Measurements from ENCODE around the gene ZMYND8. TPM values are rescaled to one million over a fixed set of nuclear protein-coding genes. Genes with fewer than 3 reads are reported as not detected.

ZMYND8 gene
- total RNA-seq, 2 experiments from 2014 or later: 30.3 to 33.0 TPM

- Mint-ChIP-seq H3K36me3 (ENCODE audit: low read depth) (peaks cover 2% of the 10 kb centered on the region), H3K4me3 (peak overlapping the region; percentile 27), H3K27me3 (ENCODE audit: low read depth) (no peaks in the 10 kb centered on the region), H3K9me3 (no peaks in the 10 kb centered on the region), H3K4me1 (ENCODE audit: low read depth) (peaks cover 83% of the 10 kb centered on the region), H3K27ac (peak overlapping the region; percentile 88)
- intact Hi-C loops (cut with micrococcal nuclease): no loop called here
- CTCF ChIA-PET: interaction anchor here (1.6 kb wide), 1 partner anchor 45 kb away, joined by 15 read pairs; no protein-coding TSS in a partner anchor
- peak; percentile 18 for DNase-seq
These were observed 37.6 kb downstream of the ZMYND8 start for GRCh38 chr20:47318586-47319516.

DNA sequence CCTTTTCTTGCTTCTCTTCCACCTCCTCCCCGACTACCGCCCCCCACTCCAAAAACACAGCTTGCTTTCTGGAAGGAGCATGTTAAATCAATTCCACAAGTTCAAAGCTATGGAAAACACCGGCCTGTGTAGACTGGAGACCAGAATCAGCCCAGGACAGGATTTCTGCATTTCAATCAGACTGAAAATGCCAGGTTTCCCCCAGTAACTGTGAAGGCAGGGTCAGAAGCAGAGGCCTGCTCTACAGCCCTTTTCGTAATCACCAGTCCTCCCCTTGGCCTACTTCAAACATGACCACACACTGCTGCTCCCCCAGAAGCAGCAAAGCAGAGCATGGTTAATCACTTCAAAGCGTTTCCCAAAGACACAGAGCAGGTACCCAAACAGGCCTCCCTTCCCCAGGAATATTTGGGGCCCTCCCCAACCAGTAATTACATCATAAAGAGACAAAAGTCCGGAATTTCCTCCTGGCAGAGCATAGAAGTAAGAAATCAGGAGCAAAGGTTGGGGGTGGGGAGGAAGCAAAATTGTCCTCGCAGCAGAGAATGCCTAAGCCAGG lies 38.4 kb downstream of the ZMYND8 start:
- Mint-ChIP-seq H3K27me3 (ENCODE audit: low read depth) (no peaks in the 10 kb centered on the region), H3K4me3 (peak overlapping the region; percentile 25), H3K9me3 (no peaks in the 10 kb centered on the region), H3K36me3 (ENCODE audit: low read depth) (peaks cover 2% of the 10 kb centered on the region), H3K27ac (peak overlapping the region; percentile 88), H3K4me1 (ENCODE audit: low read depth) (peaks cover 77% of the 10 kb centered on the region)
- intact Hi-C loops (cut with micrococcal nuclease): no loop called here
- CTCF ChIA-PET: interaction anchor here (1.6 to 3.8 kb wide), 2 partner anchors 45 to 66 kb away, joined by 14 to 15 read pairs; no protein-coding TSS in a partner anchor
- no peak for DNase-seq

- H3K27me3 Mint-ChIP-seq (ENCODE audit: low read depth): no peaks in the 10 kb centered on the region
- H3K9me3 Mint-ChIP-seq: no peaks in the 10 kb centered on the region
- peak overlapping the region; percentile 88 for H3K27ac Mint-ChIP-seq
- H3K4me1 Mint-ChIP-seq (ENCODE audit: low read depth): peaks cover 74% of the 10 kb centered on the region
- peak overlapping the region; percentile 22 for H3K4me3 Mint-ChIP-seq
- H3K36me3 Mint-ChIP-seq (ENCODE audit: low read depth): peaks cover 5% of the 10 kb centered on the region
- CTCF ChIA-PET: interaction anchor here (1.6 to 3.8 kb wide), 2 partner anchors 44 to 67 kb away, joined by 14 to 15 read pairs; no protein-coding TSS in a partner anchor
- intact Hi-C loops (cut with micrococcal nuclease): loop anchor here (1.0 to 2.0 kb wide), 2 partner anchors 39 to 43 kb away; partner anchors contain the start of gene ZMYND8
- DNase-seq: peak; percentile 79
These were observed 39.2 kb downstream of the ZMYND8 start for GRCh38 chr20:47317127-47317895.

GRCh38 chr20:47316776-47317126 lies 39.7 kb downstream of the ZMYND8 start:
- intact Hi-C loops (cut with micrococcal nuclease): loop anchor here (1.0 to 2.0 kb wide), 2 partner anchors 40 to 42 kb away; partner anchors contain the start of gene ZMYND8
- Mint-ChIP-seq H3K4me1 (ENCODE audit: low read depth) (peaks cover 73% of the 10 kb centered on the region), H3K4me3 (no peak overlapping the region), H3K36me3 (ENCODE audit: low read depth) (peaks cover 6% of the 10 kb centered on the region), H3K27me3 (ENCODE audit: low read depth) (no peaks in the 10 kb centered on the region), H3K9me3 (no peaks in the 10 kb centered on the region), H3K27ac (peak overlapping the region; percentile 88)
- CTCF ChIA-PET: interaction anchor here (0.7 to 3.8 kb wide), 7 partner anchors 38 to 1628 kb away, joined by 3 to 15 read pairs (median 6); no protein-coding TSS in a partner anchor
- DNase-seq: no peak

DNA sequence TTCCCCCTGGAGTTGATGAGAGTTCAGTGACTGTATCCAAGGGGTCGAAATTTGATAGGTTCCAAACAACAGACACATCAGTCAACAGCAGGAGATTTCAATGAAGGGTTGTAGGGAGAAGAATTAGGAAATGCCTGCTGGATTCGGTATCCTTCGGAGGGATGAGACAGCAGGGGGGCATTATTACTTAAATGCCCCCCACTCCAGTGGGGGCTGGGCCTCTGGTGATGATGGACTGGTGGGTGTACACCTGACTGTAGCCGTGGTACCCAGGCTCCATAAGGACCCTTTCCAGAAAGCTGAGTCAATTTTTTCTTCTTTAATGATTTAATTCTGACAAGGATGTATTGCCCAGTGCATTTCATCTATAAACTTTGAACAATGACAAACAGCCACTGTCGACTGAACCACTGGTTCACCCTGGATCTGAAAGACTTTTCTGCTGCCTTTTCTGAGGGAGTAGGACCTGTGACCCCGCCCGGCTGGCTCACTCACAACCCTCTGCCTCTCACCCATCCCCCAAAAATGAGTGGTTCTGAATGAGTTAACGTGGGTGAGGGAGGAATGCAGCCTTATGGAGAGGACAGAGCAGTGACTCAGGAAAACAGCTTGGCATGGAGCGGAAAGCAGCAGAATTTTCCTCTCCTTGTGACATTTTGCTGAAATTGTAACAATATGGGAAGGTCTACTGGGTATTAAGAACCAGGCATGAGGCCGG lies 41.0 kb downstream of the ZMYND8 start:
- intact Hi-C loops (cut with micrococcal nuclease): loop anchor here (2.0 kb wide), 1 partner anchor 41 kb away; the partner anchor contains the start of gene ZMYND8
- Mint-ChIP-seq H3K4me3 (no peak overlapping the region), H3K27ac (peak overlapping the region; percentile 20), H3K9me3 (no peaks in the 10 kb centered on the region), H3K4me1 (ENCODE audit: low read depth) (peaks cover 65% of the 10 kb centered on the region), H3K27me3 (ENCODE audit: low read depth) (no peaks in the 10 kb centered on the region), H3K36me3 (ENCODE audit: low read depth) (peaks cover 7% of the 10 kb centered on the region)
- CTCF ChIA-PET: interaction anchor here (1.0 to 3.8 kb wide), 5 partner anchors 39 to 69 kb away, joined by 3 to 14 read pairs (median 6); no protein-coding TSS in a partner anchor
- no peak for DNase-seq

DNA sequence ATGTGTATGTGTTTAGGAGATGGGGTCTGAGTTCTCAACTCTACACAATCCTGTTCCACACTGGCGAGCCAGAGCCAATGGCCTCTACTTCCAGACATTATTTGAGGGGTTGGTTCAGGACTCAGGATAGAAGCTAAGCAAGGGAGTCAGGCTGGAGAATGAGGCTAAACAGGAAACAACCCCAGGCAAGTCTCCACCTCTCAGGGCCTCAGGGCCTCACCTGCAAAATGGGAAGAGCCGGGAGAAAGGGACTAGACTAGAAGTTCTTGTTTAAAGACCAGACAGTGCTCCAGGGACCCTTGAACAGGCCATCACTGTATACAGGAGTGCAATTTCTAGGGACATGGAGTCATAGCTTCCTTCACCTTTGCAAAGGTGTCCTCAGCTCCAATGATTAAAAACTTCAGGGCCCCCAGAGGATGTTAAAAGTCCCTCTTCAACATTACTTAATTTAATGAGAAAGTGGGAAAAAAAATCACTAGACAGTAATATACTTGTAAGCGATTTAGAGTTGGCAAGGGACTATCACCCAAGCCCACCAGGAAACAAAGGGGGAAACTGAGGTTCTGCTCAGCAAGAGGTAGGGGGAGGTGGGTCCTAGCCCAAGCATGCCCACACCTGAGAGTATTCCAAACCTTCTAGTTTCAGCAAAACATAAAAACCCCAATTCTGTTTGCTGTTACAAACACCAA lies 41.7 kb downstream of the ZMYND8 start:
- DNase-seq: no peak
- no peaks in the 10 kb centered on the region for H3K9me3 Mint-ChIP-seq
- peaks cover 7% of the 10 kb centered on the region for H3K36me3 Mint-ChIP-seq (ENCODE audit: low read depth)
- no peak overlapping the region for H3K4me3 Mint-ChIP-seq
- no peaks in the 10 kb centered on the region for H3K27me3 Mint-ChIP-seq (ENCODE audit: low read depth)
- CTCF ChIA-PET: interaction anchor here (3.8 kb wide), 1 partner anchor 69 kb away, joined by 14 read pairs; no protein-coding TSS in a partner anchor
- no peak overlapping the region for H3K27ac Mint-ChIP-seq
- peaks cover 59% of the 10 kb centered on the region for H3K4me1 Mint-ChIP-seq (ENCODE audit: low read depth)
- intact Hi-C loops (cut with micrococcal nuclease): no loop called here

- no peak for DNase-seq
- H3K27ac Mint-ChIP-seq: no peak overlapping the region
- CTCF ChIA-PET: no interaction called here
These were observed 44.4 kb downstream of the ZMYND8 start for GRCh38 chr20:47311967-47312681.

DNA sequence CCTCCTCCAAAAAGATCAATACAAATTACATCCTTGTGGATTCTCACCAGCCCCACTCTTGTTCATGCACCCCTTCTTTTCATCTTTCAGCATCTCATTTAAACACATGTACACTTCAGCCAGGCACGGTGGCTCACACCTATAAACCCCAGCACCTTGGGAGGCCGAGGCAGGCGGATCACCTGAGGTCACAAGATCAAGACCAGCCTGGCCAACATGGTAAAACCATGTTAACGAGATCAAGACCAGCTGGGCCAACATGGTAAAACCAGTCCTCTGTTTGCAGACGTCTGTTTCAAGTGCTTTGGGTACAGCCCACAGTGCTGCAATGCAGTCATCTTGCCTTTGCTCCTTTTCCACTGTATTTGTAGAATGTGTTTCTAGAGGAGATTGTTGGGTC lies 45.3 kb downstream of the ZMYND8 start:
- intact Hi-C loops (cut with micrococcal nuclease): no loop called here
- Mint-ChIP-seq H3K36me3 (ENCODE audit: low read depth) (peaks cover 10% of the 10 kb centered on the region), H3K27ac (no peak overlapping the region), H3K9me3 (no peaks in the 10 kb centered on the region), H3K27me3 (ENCODE audit: low read depth) (no peaks in the 10 kb centered on the region), H3K4me1 (ENCODE audit: low read depth) (peaks cover 32% of the 10 kb centered on the region), H3K4me3 (no peak overlapping the region)
- no peak for DNase-seq
- CTCF ChIA-PET: interaction anchor here (1.4 kb wide), 1 partner anchor 73 kb away, joined by 3 read pairs; no protein-coding TSS in a partner anchor

More at GRCh38 chr20:47311967-47312681, 44.4 kb downstream of the ZMYND8 start:
- intact Hi-C loops (cut with micrococcal nuclease): no loop called here
- Mint-ChIP-seq H3K27me3 (ENCODE audit: low read depth) (no peaks in the 10 kb centered on the region), H3K36me3 (ENCODE audit: low read depth) (peaks cover 7% of the 10 kb centered on the region), H3K4me1 (ENCODE audit: low read depth) (peaks cover 36% of the 10 kb centered on the region), H3K9me3 (no peaks in the 10 kb centered on the region), H3K4me3 (no peak overlapping the region)

DNA sequence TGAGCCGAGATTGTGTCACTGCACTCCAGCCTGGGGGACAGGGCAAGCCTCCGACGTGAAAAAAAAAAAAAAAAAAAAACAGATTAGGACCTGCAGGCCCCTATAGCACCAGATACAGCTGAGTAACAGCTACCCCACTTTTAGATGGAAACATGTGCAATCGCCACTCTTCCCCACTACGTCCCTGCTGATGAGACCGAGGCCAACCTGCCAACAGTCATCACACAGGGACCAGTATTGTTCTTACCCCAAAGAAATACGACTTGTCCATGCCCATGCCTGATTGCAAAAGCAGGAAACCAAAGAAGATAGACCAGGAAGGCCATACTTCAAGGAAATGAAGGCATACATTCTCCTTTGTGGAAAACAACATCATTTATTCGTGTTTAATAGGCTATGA lies 45.8 kb downstream of the ZMYND8 start:
- Mint-ChIP-seq H3K4me1 (ENCODE audit: low read depth) (peaks cover 31% of the 10 kb centered on the region), H3K36me3 (ENCODE audit: low read depth) (peaks cover 10% of the 10 kb centered on the region), H3K27me3 (ENCODE audit: low read depth) (no peaks in the 10 kb centered on the region), H3K4me3 (no peak overlapping the region), H3K9me3 (no peaks in the 10 kb centered on the region), H3K27ac (no peak overlapping the region)
- intact Hi-C loops (cut with micrococcal nuclease): no loop called here
- CTCF ChIA-PET: interaction anchor here (1.4 kb wide), 1 partner anchor 73 kb away, joined by 3 read pairs; no protein-coding TSS in a partner anchor
- DNase-seq: no peak

GRCh38 chr20:47309806-47310426 lies 46.6 kb downstream of the ZMYND8 start:
- peaks cover 30% of the 10 kb centered on the region for H3K4me1 Mint-ChIP-seq (ENCODE audit: low read depth)
- peaks cover 12% of the 10 kb centered on the region for H3K36me3 Mint-ChIP-seq (ENCODE audit: low read depth)
- CTCF ChIA-PET: interaction anchor here (0.7 to 1.4 kb wide), 2 partner anchors 16 to 74 kb away, joined by 3 to 5 read pairs; no protein-coding TSS in a partner anchor

More at GRCh38 chr20:47309806-47310426, 46.6 kb downstream of the ZMYND8 start:
- DNase-seq: no peak
- intact Hi-C loops (cut with micrococcal nuclease): no loop called here
- H3K27me3 Mint-ChIP-seq (ENCODE audit: low read depth): no peaks in the 10 kb centered on the region
- H3K4me3 Mint-ChIP-seq: no peak overlapping the region
- H3K9me3 Mint-ChIP-seq: no peaks in the 10 kb centered on the region
- H3K27ac Mint-ChIP-seq: no peak overlapping the region
